Ovary (tissue), 9 donors: Measurements from ENCODE around the gene LGALS7B. TPM values are rescaled to one million over a fixed set of nuclear protein-coding genes. Genes with fewer than 3 reads are reported as not detected.

Experiments used
- DNase-seq, 5 donors: peaks; one replicate each; pipeline ENCODE4 v3.0.0-alpha.2; 2019 to 2020
- H3K27ac ChIP-seq, 2 donors: fragments of 200-600 bp; one replicate each; pipeline versions ENCODE4 v1.5.1 to v1.8.0; 2019 to 2022
- H3K27me3 ChIP-seq: fragments of 200-600 bp; one replicate; pipeline ENCODE4 v1.8.0; 2022
- H3K36me3 ChIP-seq: fragments of 200-600 bp; sonication (generic); one replicate; pipeline ENCODE4 v1.5.1; 2019
- H3K4me1 ChIP-seq: one replicate; pipeline ENCODE4 v1.8.1; 2013; ENCODE audit warnings: mild to moderate bottlenecking, moderate library complexity; ENCODE audit not compliant: insufficient read depth
- H3K4me3 ChIP-seq: fragments of 200-600 bp; sonication (generic); one replicate; pipeline ENCODE4 v1.5.1; 2017
- H3K9me3 ChIP-seq, 2 donors: fragments of 200-600 bp in 1 of 2; sonication (generic) in 1 of 2; one replicate each; pipeline versions ENCODE4 v1.5.1 to v1.8.1; 2013 to 2019; ENCODE audit warnings: mild to moderate bottlenecking in 1 of 2, moderate library complexity in 1 of 2
- EP300 ChIP-seq: sonication (generic); formaldehyde crosslinking; IDR thresholded peaks from one replicate; pipeline ENCODE4 v1.6.1; 2017; ENCODE audit warnings: antibody characterized with exemption
- POLR2A ChIP-seq: fragments of 450-650 bp; IDR thresholded peaks from one replicate; pipeline ENCODE4 v1.6.1; 2017; ENCODE audit warnings: antibody characterized with exemption, mild to moderate bottlenecking, moderate library complexity
- WGBS, 3 donors: extraction: QIAGEN DNeasy Blood & Tissue Kit in 1 of 3; methylation state at CpG; one replicate each; pipeline versions ENCODE4 v1.1.5 to v1.1.7; 2013 to 2017; 5-methylcytosine and 5-hydroxymethylcytosine counted together
- intact Hi-C, 4 donors: fragments of 100-400 bp; cut with DNase I; formaldehyde crosslinking; loops; one replicate each; pipeline versions ENCODE4 v1.11.0 to v1.15.1; 2022 to 2023
- polyA plus RNA-seq, 2 donors: library from polyadenylated mRNA; stranded (reverse); fragments of 200-250 nt in 1 of 2; fragments of 350-450 nt in 1 of 2; fragmentation: Illumina TruSeq in 1 of 2; extraction: RNeasy Lipid Tissue Mini Kit (QIAGEN cat#74804) in 1 of 2; gene quantifications; one replicate each; pipeline ENCODE4 v1.2.3, GENCODE V29; 2013 to 2014
- total RNA-seq, 7 donors: library from RNA; depleted of rRNA in 2 of 7; stranded (reverse); fragments of >200 nt in 2 of 7; fragmentation: NEBNext Ultra II Directional in 3 of 7; extraction: Animal tissue kit (Norgen Biotek cat#: 25700) in 3 of 7; gene quantifications; one replicate each; pipeline versions ENCODE4 v1.1.0 to v1.2.4, GENCODE V29; 2016 to 2023
- TF ChIP-seq, protein P1 (sequence below), 3 donors: fragments of 450-650 bp in 2 of 3; fragments of 200-600 bp in 1 of 3; IDR thresholded peaks; one replicate each; pipeline versions ENCODE4 v1.5.1 to v1.8.0; 2016 to 2022; ENCODE audit warnings: antibody characterized with exemption in 3 of 3, mild to moderate bottlenecking in 1 of 3
- donor health status: DM: no; HTN: no; CAD: no; lungs with moderate emphysema.
- donor health status: DM: no; HTN: no; CAD: no.
- donor health status: Bipolar disorder and iron deficiency.
- donor health status: DM: yes; HTN: yes; CAD: no.
- donor health status: DM: no; HTN: no; CAD: no.
- donor health status: DM: yes; HTN: yes; CAD: no.

The LGALS7B gene
- total and polyA plus RNA-seq, 9 donors = not detected

- no peak for TF ChIP-seq EP300
- no peak for TF ChIP-seq POLR2A
- TF ChIP-seq, protein P1, sequence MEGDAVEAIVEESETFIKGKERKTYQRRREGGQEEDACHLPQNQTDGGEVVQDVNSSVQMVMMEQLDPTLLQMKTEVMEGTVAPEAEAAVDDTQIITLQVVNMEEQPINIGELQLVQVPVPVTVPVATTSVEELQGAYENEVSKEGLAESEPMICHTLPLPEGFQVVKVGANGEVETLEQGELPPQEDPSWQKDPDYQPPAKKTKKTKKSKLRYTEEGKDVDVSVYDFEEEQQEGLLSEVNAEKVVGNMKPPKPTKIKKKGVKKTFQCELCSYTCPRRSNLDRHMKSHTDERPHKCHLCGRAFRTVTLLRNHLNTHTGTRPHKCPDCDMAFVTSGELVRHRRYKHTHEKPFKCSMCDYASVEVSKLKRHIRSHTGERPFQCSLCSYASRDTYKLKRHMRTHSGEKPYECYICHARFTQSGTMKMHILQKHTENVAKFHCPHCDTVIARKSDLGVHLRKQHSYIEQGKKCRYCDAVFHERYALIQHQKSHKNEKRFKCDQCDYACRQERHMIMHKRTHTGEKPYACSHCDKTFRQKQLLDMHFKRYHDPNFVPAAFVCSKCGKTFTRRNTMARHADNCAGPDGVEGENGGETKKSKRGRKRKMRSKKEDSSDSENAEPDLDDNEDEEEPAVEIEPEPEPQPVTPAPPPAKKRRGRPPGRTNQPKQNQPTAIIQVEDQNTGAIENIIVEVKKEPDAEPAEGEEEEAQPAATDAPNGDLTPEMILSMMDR (IDR thresholded peaks at IDR 0.05) = no peak
- H3K9me3 ChIP-seq = no peaks in the 10 kb centered on the region
- no peak overlapping the region for H3K27ac ChIP-seq
- no peak overlapping the region for H3K4me3 ChIP-seq
- 87 to 89% (median 87%) methylated on average over 7 of the region's 7 CpGs for WGBS, 3 donors
- H3K36me3 ChIP-seq = no peaks in the 10 kb centered on the region
- DNase-seq = no peak
- H3K4me1 ChIP-seq = peaks cover 7% of the 10 kb centered on the region
- intact Hi-C loops = loop anchor here in 1 of 4 donors (10.0 kb wide), 1 partner anchor 188 kb away; the partner anchor contains the start of gene ACTN4
- no peaks in the 10 kb centered on the region for H3K27me3 ChIP-seq
These were observed 44.1 kb downstream of the LGALS7B start for GRCh38 chr19:38833092-38833425.

- WGBS, 3 donors = 87 to 93% (median 89%) methylated on average over 4 of the region's 4 CpGs
- intact Hi-C loops = loop anchor here in 1 of 4 donors (10.0 kb wide), 1 partner anchor 189 kb away; the partner anchor contains the start of gene ACTN4
- H3K27me3 ChIP-seq = no peaks in the 10 kb centered on the region
- H3K27ac ChIP-seq = no peak overlapping the region
- no peaks in the 10 kb centered on the region for H3K36me3 ChIP-seq
- H3K4me1 ChIP-seq = peaks cover 7% of the 10 kb centered on the region
- H3K9me3 ChIP-seq = no peaks in the 10 kb centered on the region
- no peak for DNase-seq
- TF ChIP-seq EP300 = no peak
- TF ChIP-seq, protein P1 (IDR thresholded peaks at IDR 0.05) = no peak
- TF ChIP-seq POLR2A = no peak
- H3K4me3 ChIP-seq = no peak overlapping the region
These were observed 45.1 kb downstream of the LGALS7B start for GRCh38 chr19:38834104-38834490.

GRCh38 chr19:38834590-38834989 lies 45.6 kb downstream of the LGALS7B start:
- no peaks in the 10 kb centered on the region for H3K27me3 ChIP-seq
- TF ChIP-seq EP300 = no peak
- no peak for TF ChIP-seq POLR2A
- TF ChIP-seq, protein P1 (IDR thresholded peaks at IDR 0.05) = no peak
- peak in 1 of 5 donors; percentile 8 for DNase-seq
- no peak overlapping the region for H3K4me3 ChIP-seq
- H3K27ac ChIP-seq = no peak overlapping the region
- H3K36me3 ChIP-seq = no peaks in the 10 kb centered on the region
- no peaks in the 10 kb centered on the region for H3K9me3 ChIP-seq
- intact Hi-C loops = loop anchor here in 1 of 4 donors (10.0 kb wide), 1 partner anchor 190 kb away; the partner anchor contains the start of gene ACTN4
- H3K4me1 ChIP-seq = peaks cover 7% of the 10 kb centered on the region
- 92 to 94% (median 94%) methylated on average over 6 of the region's 6 CpGs for WGBS, 3 donors

- H3K27me3 ChIP-seq = no peaks in the 10 kb centered on the region
These were observed 47.4 kb downstream of the LGALS7B start for GRCh38 chr19:38836159-38836982.

More at GRCh38 chr19:38836159-38836982, 47.4 kb downstream of the LGALS7B start:
- no peak overlapping the region for H3K4me3 ChIP-seq
- WGBS, 3 donors = 50 to 62% (median 59%) methylated on average over 8 of the region's 8 CpGs
- H3K36me3 ChIP-seq = no peaks in the 10 kb centered on the region
- H3K27ac ChIP-seq = no peak overlapping the region
- no peaks in the 10 kb centered on the region for H3K9me3 ChIP-seq
- peaks cover 4% of the 10 kb centered on the region for H3K4me1 ChIP-seq
- no peak for TF ChIP-seq EP300
- TF ChIP-seq, protein P1 (IDR thresholded peaks at IDR 0.05) = no peak
- no peak for TF ChIP-seq POLR2A
- intact Hi-C loops = loop anchor here in 1 of 4 donors (10.0 kb wide), 1 partner anchor 192 kb away; the partner anchor contains the start of gene ACTN4
- DNase-seq = no peak
